A549 (cell line): Measurements from ENCODE around the gene ZNF827. TPM values are rescaled to one million over a fixed set of nuclear protein-coding genes. Genes with fewer than 3 reads are reported as not detected.

Experiments
- ATAC-seq, 2 experiments: fragments of 200-7000 bp in 1 of 2; fragments of >200 bp in 1 of 2; cut with Nextera tagmentation in 1 of 2; cut with Tn5 transposase in 1 of 2; 3 replicates each; pipeline versions ENCODE4 v1.8.0 to v1.9.1; 2018 to 2020; ENCODE audit warnings: mild to moderate bottlenecking in 1 of 2, moderate library complexity in 1 of 2
- CTCF ChIA-PET: fragments of 300-600 bp; sonication (Branson Sonifier 250); formaldehyde crosslinking; extraction: SDS; loops from one replicate; lab custom pipeline; 2021; ENCODE audit warnings: antibody characterized with exemption, inconsistent platforms; lab: Yijun Ruan, JAX
- POLR2A ChIA-PET: fragments of 350-600 bp; formaldehyde crosslinking; extraction: SDS; loops from one replicate; lab custom pipeline; 2021; ENCODE audit warnings: antibody characterized with exemption, inconsistent platforms; lab: Yijun Ruan, JAX
- DNase-seq, 2 experiments: peaks; one replicate each; pipeline versions ENCODE4 v3.0.0 to v3.0.0-alpha.2; 2011 to 2016; ENCODE audit warnings: low read depth in 1 of 2, low spot score in 1 of 2
- FAIRE-seq: peaks from 2 replicates; lab custom pipeline; 2011; peaks lifted over from hg19 to GRCh38; lab: Jason Lieb, UNC
- H3K27ac ChIP-seq, 2 experiments: fragments of >200 bp; sonication (Bioruptor Twin); formaldehyde crosslinking; 3 replicates each; pipeline ENCODE4 v1.5.1; 2016 to 2017
- H3K4me1 ChIP-seq: fragments of >200 bp; sonication (Bioruptor Twin); formaldehyde crosslinking; 3 replicates; pipeline ENCODE4 v1.6.1; 2016
- H3K4me2 ChIP-seq: fragments of >200 bp; sonication (Bioruptor Twin); formaldehyde crosslinking; 3 replicates; pipeline ENCODE4 v1.6.1; 2016
- H3K4me3 ChIP-seq: fragments of >200 bp; sonication (Bioruptor Twin); formaldehyde crosslinking; 3 replicates; pipeline ENCODE4 v1.5.1; 2016
- H3K9me3 ChIP-seq: fragments of >200 bp; sonication (Bioruptor Twin); formaldehyde crosslinking; 3 replicates; pipeline ENCODE4 v1.6.1; 2016
- ATOH8 ChIP-seq: fragments of 250-450 bp; sonication (Bioruptor Pico); IDR thresholded peaks from 2 replicates; pipeline ENCODE4 v1.5.0; 2020; ENCODE audit warnings: low read depth, mild to moderate bottlenecking, moderate library complexity
- CBX8 ChIP-seq: fragments of 200-600 bp; sonication (generic); IDR thresholded peaks from 2 replicates; pipeline ENCODE4 v1.6.1; 2016
- CHD2 ChIP-seq: fragments of 150-350 bp; IDR thresholded peaks from 2 replicates; pipeline ENCODE4 v1.6.1; 2014; ENCODE audit warnings: low read length; ENCODE audit not compliant: partially characterized antibody
- HES2 ChIP-seq: fragments of >200 bp; sonication (Bioruptor Twin); formaldehyde crosslinking; IDR thresholded peaks from 2 replicates; pipeline ENCODE4 v1.6.1; 2016
- HEYL ChIP-seq: fragments of 250-450 bp; sonication (Bioruptor Pico); IDR thresholded peaks from 2 replicates; pipeline ENCODE4 v1.8.0; 2021; ENCODE audit warnings: mild to moderate bottlenecking, moderate library complexity
- HMGXB4 ChIP-seq: fragments of 250-450 bp; sonication (Bioruptor Pico); IDR thresholded peaks from 2 replicates; pipeline ENCODE4 v1.5.0; 2021; ENCODE audit warnings: mild to moderate bottlenecking, moderate library complexity, borderline replicate concordance
- MAFK ChIP-seq: fragments of 450-650 bp; IDR thresholded peaks from 2 replicates; pipeline ENCODE4 v1.6.1; 2014; ENCODE audit not compliant: partially characterized antibody
- NPAS2 ChIP-seq: fragments of 250-450 bp; sonication (Bioruptor Pico); IDR thresholded peaks from 2 replicates; pipeline ENCODE4 v1.8.0; 2022; ENCODE audit warnings: mild to moderate bottlenecking, moderate library complexity, borderline replicate concordance
- RARB ChIP-seq: fragments of 250-450 bp; sonication (Bioruptor Pico); IDR thresholded peaks from 2 replicates; pipeline ENCODE4 v1.8.0; 2021; ENCODE audit warnings: mild to moderate bottlenecking, moderate library complexity
- REST ChIP-seq: fragments of 200-600 bp; sonication (generic); IDR thresholded peaks from 2 replicates; pipeline ENCODE4 v1.6.1; 2016; ENCODE audit warnings: antibody characterized with exemption, mild to moderate bottlenecking, moderate library complexity
- TP53 ChIP-seq: fragments of 250-450 bp; sonication (Bioruptor Pico); IDR thresholded peaks from 2 replicates; pipeline ENCODE4 v1.5.0; 2021; ENCODE audit warnings: mild to moderate bottlenecking, moderate library complexity
- USF2 ChIP-seq: fragments of 450-650 bp; IDR thresholded peaks from 2 replicates; pipeline ENCODE4 v1.6.1; 2014; ENCODE audit warnings: antibody characterized with exemption
- ZSCAN20 ChIP-seq: fragments of 250-450 bp; sonication (Bioruptor Pico); IDR thresholded peaks from 2 replicates; pipeline ENCODE4 v1.8.0; 2022; ENCODE audit warnings: mild to moderate bottlenecking, moderate library complexity
- WGBS: methylation state at CpG from one replicate; pipeline ENCODE4 v1.1.6; 2017; ENCODE audit errors: missing lambda C conversion rate; 5-methylcytosine and 5-hydroxymethylcytosine counted together
- polyA plus RNA-seq, 4 experiments: library from polyadenylated mRNA; depleted of rRNA in 3 of 4; stranded (reverse); fragments of >200 nt; fragmentation: RNase III in 1 of 4; extraction: RNeasy Plus Mini Kit Qiagen cat#74134 plus additional on column Dnase treatment in 1 of 4; gene quantifications; 2 replicates in 3 of 4; 3 replicates in 1 of 4; pipeline ENCODE4 v1.2.3, GENCODE V29; 2011 to 2017

The ZNF827 gene
- polyA plus RNA-seq, 2 of the 4 experiments (the other 2 are of a cell fraction) = 3.8 to 4.2 TPM

GRCh38 chr4:145785391-145786008 lies 153.1 kb downstream of the ZNF827 start (continued):
- TF ChIP-seq HMGXB4 (CRISPR knock-in tag) (no peak), RARB (CRISPR knock-in tag) (no peak), CHD2 (no peak), ZSCAN20 (no peak), CBX8 (no peak)

GRCh38 chr4:145784036-145784435 lies 154.6 kb downstream of the ZNF827 start:
- Histone ChIP-seq H3K9me3 (no peaks in the 10 kb centered on the region), H3K4me3 (no peak overlapping the region), H3K4me2 (no peak overlapping the region), H3K4me1 (no peaks in the 10 kb centered on the region), H3K27ac (no peak overlapping the region)
- TF ChIP-seq REST (no peak), ATOH8 (CRISPR knock-in tag) (no peak), TP53 (CRISPR knock-in tag) (no peak), NPAS2 (CRISPR knock-in tag) (no peak), MAFK (no peak), RARB (CRISPR knock-in tag) (no peak), HEYL (CRISPR knock-in tag) (no peak), USF2 (no peak), CHD2 (no peak)
- ChIA-PET POLR2A (no interaction called here), CTCF (no interaction called here)
- 91% methylated on average over 2 of the region's 2 CpGs for WGBS
- no peak for FAIRE-seq
- no peak for DNase-seq
- ATAC-seq = no peak

- no peak overlapping the region for H3K27ac ChIP-seq
- CTCF ChIA-PET = no interaction called here
These were observed 155.9 kb downstream of the ZNF827 start for GRCh38 chr4:145782756-145783155.

More at GRCh38 chr4:145782756-145783155, 155.9 kb downstream of the ZNF827 start:
- TF ChIP-seq HES2 (no peak), HMGXB4 (CRISPR knock-in tag) (no peak)
- TF ChIP-seq, all 56 proteins: peak for 0
- WGBS = 87% methylated on average over 5 of the region's 5 CpGs
- ATAC-seq (no peak), FAIRE-seq (no peak), DNase-seq (no peak)
- POLR2A ChIA-PET = no interaction called here
- H3K4me3 ChIP-seq = no peak overlapping the region
- no peaks in the 10 kb centered on the region for H3K4me1 ChIP-seq
- no peaks in the 10 kb centered on the region for H3K9me3 ChIP-seq
- no peak overlapping the region for H3K4me2 ChIP-seq
